ENCODE measurements around the gene DYRK1B. TPM values are rescaled to one million over a fixed set of nuclear protein-coding genes. Genes with fewer than 3 reads are reported as not detected.

The DYRK1B gene
- total RNA-seq, 1 experiment from 2014 or later: 16.0 TPM

DNA sequence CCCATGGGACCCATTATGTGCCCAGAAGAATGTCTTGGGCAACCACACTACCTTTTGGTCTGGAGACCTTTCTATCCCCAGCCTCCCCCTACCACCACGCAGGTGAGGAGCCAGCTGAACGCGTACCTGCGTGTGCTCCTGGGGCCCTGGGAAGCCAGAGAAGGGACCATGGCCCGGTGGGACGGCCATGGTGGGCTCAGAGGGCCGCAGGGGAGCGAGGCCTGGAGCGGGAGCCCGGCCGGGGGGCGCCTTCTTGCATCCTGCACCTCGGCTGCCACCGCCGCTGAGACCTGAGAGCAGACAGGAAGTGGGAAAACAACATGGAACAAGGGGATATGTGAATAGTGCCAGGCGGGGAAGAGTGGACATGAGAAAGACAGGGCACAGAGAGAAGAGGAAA, 2.3 kb downstream of the DYRK1B start:
- CTCF ChIA-PET: no interaction called here
- no peak for TF ChIP-seq CTCF (conservative IDR thresholded peaks at IDR 0.05; ENCODE audit: low read depth, low read length)
- no peak for TF ChIP-seq EZH2 (IDR thresholded peaks at IDR 0.05; ENCODE audit: borderline replicate concordance, low read depth, low read length, poor library complexity, severe bottlenecking)
- Histone ChIP-seq H3K27me3 (replicated peaks; ENCODE audit: insufficient read depth, low read depth, low read length, poor library complexity) (no peaks in the 10 kb centered on the region), H3K27ac (ENCODE audit: low read depth, low read length, poor library complexity, severe bottlenecking) (no peak overlapping the region), H3K4me3 (ENCODE audit: low read depth, low read length, poor library complexity, severe bottlenecking) (no peak overlapping the region), H3K9me3 (ENCODE audit: low read depth, low read length, poor library complexity, severe bottlenecking) (no peaks in the 10 kb centered on the region), H3K4me1 (ENCODE audit: insufficient read depth, low read length, poor library complexity, severe bottlenecking) (peaks cover 9% of the 10 kb centered on the region), H3K36me3 (ENCODE audit: insufficient read depth, low read length, poor library complexity, severe bottlenecking) (peaks cover 37% of the 10 kb centered on the region)
- no TSS peak for BruUV-seq (replicated peaks)
- no peak for DNase-seq (ENCODE audit: low spot score)
- intact Hi-C loops (cut with micrococcal nuclease; ENCODE audit: unreplicated experiment): no loop called here
- POLR2A ChIA-PET (ENCODE audit: low non-redundant PET): no interaction called here

GRCh38 chr19:39830847-39831246, 3.1 kb downstream of the DYRK1B start:
- POLR2A ChIA-PET (ENCODE audit: low non-redundant PET): no interaction called here
- H3K36me3 ChIP-seq (ENCODE audit: insufficient read depth, low read length, poor library complexity, severe bottlenecking): peaks cover 29% of the 10 kb centered on the region

GRCh38 chr19:39830406-39830805, 3.6 kb downstream of the DYRK1B start:
- no TSS peak for BruUV-seq (replicated peaks)
- ChIA-PET CTCF (interaction anchor here (0.8 kb wide), 1 partner anchor 37 kb away, joined by 5 read pairs; no protein-coding TSS in a partner anchor), POLR2A (ENCODE audit: low non-redundant PET) (no interaction called here)
- DNase-seq (ENCODE audit: low spot score): no peak
- H3K36me3 ChIP-seq (ENCODE audit: insufficient read depth, low read length, poor library complexity, severe bottlenecking): peaks cover 24% of the 10 kb centered on the region
- H3K4me1 ChIP-seq (ENCODE audit: insufficient read depth, low read length, poor library complexity, severe bottlenecking): peaks cover 9% of the 10 kb centered on the region
- no peaks in the 10 kb centered on the region for H3K9me3 ChIP-seq (ENCODE audit: low read depth, low read length, poor library complexity, severe bottlenecking)
- H3K27ac ChIP-seq (ENCODE audit: low read depth, low read length, poor library complexity, severe bottlenecking): no peak overlapping the region
- no peak for TF ChIP-seq CTCF (conservative IDR thresholded peaks at IDR 0.05; ENCODE audit: low read depth, low read length)
- no peak for TF ChIP-seq EZH2 (IDR thresholded peaks at IDR 0.05; ENCODE audit: borderline replicate concordance, low read depth, low read length, poor library complexity, severe bottlenecking)
- H3K27me3 ChIP-seq (replicated peaks; ENCODE audit: insufficient read depth, low read depth, low read length, poor library complexity): no peaks in the 10 kb centered on the region
- no peak overlapping the region for H3K4me3 ChIP-seq (ENCODE audit: low read depth, low read length, poor library complexity, severe bottlenecking)
- intact Hi-C loops (cut with micrococcal nuclease; ENCODE audit: unreplicated experiment): no loop called here

More at GRCh38 chr19:39830847-39831246, 3.1 kb downstream of the DYRK1B start:
- CTCF ChIA-PET: no interaction called here
- DNase-seq (ENCODE audit: low spot score): no peak
- H3K4me1 ChIP-seq (ENCODE audit: insufficient read depth, low read length, poor library complexity, severe bottlenecking): peaks cover 9% of the 10 kb centered on the region
- no peaks in the 10 kb centered on the region for H3K27me3 ChIP-seq (replicated peaks; ENCODE audit: insufficient read depth, low read depth, low read length, poor library complexity)
- H3K27ac ChIP-seq (ENCODE audit: low read depth, low read length, poor library complexity, severe bottlenecking): no peak overlapping the region
- no TSS peak for BruUV-seq (replicated peaks)
- no peak for TF ChIP-seq CTCF (conservative IDR thresholded peaks at IDR 0.05; ENCODE audit: low read depth, low read length)
- no peak for TF ChIP-seq EZH2 (IDR thresholded peaks at IDR 0.05; ENCODE audit: borderline replicate concordance, low read depth, low read length, poor library complexity, severe bottlenecking)
- intact Hi-C loops (cut with micrococcal nuclease; ENCODE audit: unreplicated experiment): no loop called here
- no peak overlapping the region for H3K4me3 ChIP-seq (ENCODE audit: low read depth, low read length, poor library complexity, severe bottlenecking)
- H3K9me3 ChIP-seq (ENCODE audit: low read depth, low read length, poor library complexity, severe bottlenecking): no peaks in the 10 kb centered on the region

All from A673 (cell line).